GM15510 (cell line): ENCODE data around the gene TUBA8.

Experiments
- POLR2A ChIP-seq: IDR thresholded peaks from 3 replicates; pipeline ENCODE4 v1.6.1; 2011; ENCODE audit warnings: borderline replicate concordance; ENCODE audit not compliant: insufficient read length; ENCODE audit errors: extremely low read depth

TUBA8 gene

DNA sequence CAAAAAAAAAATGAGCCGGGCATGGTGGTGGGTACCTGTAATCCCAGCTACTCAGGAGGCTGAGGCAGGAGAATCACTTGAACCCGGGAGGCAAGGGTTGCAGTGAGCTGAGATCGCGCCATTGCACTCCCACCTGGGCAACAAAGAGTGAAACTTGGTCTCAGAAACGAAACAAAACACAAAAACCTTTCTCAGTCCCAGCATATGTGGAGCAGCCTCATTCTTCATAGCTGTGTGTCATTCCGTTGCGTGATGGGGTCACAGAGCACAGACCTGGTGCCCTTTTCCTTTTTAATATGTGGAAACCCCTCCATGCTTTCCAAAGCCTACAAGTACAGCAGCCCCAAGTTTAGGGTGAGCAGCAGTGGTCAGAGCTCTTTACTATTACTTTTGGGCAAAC lies 19.1 kb upstream of the TUBA8 start:
- TF ChIP-seq POLR2A, result no peak

DNA sequence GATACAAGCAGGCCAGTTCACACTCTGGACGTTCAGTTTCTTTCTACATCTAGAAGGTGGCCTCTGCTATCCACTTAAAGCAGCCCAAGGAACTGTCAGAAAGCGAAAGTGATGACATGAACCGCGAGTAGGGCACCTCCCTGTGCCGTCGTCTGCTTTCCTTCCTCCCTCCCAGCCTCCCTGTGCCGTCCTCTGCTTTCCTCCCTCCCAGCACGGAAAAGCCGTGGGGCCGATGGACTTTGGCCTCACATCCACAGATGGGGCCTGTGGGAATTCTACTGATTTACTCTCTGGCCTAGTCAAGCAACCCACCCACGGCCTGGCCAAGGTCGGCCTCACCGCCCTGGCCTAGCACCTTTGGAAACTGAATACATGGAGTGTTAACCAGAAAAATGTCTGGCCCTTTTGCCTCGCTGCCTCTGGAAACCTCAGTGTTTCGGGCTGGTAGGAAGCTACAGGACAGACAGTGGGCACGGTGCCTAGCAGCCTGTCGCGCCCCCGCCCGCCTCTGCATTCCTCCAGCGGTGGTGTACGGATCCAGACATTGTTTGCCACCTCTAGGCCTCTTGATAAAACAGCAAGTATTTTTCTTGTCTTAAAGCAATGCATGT lies 18.6 kb upstream of the TUBA8 start:
- no peak for TF ChIP-seq POLR2A

DNA sequence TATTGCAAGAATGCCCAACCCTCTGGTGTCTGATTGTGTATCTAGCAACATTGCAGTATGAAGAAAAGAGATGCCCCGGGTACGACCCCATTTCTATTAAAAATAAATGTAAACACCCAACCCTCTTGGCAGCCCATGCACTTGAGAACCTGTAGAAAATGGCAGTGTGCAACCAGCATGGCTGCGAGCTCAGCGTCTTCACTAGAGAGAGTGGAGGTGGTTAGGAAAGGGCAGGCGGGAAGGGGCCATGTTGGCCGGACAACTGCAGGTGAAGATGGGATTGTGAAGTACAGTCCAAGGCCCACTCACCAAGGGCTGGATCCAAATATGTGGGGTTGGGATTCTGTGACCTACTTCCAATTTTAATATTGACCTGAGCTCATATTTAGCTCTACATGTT lies 16.9 kb upstream of the TUBA8 start:
- TF ChIP-seq POLR2A, result no peak

DNA sequence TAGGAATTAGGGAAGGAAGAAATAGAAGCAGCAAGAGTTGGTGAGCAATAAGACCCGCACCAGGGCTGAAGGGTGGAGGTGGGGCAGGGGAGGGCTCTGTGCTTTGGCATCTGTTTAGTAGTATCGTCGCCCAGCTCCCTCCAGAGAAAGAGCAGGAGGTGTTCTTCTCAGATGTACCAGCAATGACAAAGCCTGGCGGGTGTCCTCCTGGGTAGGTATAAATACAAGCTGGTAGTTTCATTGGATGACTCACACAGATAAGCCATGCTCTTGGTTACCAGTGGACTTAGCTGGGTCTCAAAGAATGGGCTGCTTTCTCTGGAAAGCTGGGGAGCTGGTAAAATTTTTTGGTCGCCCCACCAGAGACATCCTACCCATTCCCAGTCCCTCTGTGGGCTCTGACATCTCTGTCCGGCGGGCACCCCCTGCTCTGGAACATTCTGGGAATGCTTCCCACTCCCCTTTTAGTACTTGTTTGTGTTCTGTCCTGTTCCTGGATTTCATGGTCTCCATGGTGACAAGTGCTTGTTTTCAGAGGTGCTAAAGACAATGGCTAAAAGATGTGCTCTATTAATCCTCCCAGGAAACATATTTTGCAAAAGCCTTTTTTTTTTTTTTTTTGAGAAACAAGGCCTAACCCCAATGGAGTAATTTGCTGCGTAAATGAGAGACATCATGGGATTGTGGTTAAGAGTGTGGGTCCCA lies 15.4 kb upstream of the TUBA8 start:
- TF ChIP-seq POLR2A, result no peak

DNA sequence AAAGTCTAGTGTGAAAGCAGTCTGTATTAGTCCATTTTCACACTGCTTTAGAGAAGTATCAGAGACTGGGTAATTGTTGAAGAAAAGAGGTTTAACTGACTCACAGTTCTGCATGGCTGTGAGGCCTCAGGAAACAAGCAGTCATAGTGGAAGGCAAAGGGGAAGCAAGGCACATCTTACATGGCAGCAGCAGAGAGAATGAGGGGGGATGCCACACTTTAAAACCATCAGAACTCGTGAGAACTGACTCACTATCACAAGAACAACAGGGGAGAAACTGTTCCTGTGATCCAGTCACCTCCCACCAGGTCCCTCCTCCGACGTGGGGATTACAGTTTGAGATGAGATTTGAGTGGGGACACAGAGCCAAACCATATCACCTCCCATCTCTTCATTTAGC lies 13.8 kb upstream of the TUBA8 start:
- TF ChIP-seq POLR2A, result no peak

DNA sequence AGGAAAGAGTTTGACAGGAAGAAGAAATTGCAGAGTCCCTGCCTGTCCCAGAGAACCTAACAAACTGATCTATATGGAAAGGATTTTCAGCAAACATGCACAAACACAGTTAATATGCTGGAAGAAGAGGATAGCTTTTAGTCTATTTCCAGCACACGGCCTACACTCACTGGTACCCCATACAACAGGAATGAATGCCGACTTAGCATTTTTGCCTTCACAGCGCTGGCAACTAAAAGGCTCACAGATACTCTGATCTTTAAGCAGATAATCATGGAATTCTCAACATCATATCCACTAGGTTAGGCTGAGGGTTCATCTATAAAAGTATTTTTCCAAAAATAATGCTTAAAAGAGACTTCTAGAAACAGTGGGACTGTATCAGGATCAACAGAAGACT lies 9.8 kb upstream of the TUBA8 start:
- TF ChIP-seq POLR2A, result no peak

DNA sequence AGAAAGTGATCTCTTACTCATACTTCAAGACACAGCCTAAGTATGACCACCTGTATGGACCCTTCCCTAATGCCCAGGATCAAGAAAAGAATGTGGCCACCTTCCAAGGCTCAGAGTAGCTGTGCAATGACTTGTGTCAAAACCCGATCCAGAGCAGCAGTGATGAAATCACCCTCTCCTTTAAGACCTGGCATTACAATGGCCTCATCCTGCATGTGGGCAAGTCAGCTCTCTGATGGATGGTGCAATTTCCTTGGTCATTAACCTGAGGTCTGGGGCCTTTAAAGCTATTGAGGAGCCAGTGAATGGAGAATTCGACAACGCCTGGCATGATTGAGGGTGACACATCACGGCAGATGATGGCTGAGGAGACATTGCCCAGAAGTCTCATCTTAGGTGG lies 9.1 kb upstream of the TUBA8 start:
- TF ChIP-seq POLR2A, result no peak

DNA sequence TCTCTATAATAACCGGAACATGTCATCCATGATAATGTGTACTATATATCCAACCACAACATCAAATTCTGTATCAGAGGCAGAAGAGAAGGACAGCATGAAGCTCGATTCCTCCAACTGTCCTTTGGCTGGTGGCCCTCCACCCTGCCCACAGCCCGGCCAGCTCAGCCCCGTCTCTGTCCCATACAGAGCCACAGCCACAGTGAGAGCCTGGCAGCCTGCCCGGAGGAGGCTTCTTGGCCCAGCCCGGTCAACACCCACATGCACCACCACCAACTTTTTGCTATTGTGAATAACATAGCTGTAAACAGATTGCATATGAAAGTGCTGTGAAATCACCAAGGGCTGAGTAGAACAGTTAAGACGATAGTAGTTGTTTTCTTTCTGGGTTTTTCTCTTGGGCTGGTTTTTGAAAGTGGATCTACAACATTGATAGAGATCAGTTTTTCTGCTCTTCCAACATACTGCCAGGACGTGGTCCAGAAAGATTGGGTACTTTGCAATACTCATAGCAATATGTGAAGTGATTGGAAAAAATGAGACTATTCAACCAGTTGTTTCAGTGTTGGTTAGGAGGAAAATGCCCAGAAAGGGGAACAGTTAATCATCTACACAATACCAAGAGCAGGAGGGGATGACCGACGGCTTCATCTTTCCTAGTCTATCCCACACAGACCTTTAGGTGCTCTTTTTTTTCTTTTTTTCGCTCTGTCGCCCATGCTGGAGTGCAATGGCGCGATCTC lies 6.9 kb upstream of the TUBA8 start:
- TF ChIP-seq POLR2A, result no peak

DNA sequence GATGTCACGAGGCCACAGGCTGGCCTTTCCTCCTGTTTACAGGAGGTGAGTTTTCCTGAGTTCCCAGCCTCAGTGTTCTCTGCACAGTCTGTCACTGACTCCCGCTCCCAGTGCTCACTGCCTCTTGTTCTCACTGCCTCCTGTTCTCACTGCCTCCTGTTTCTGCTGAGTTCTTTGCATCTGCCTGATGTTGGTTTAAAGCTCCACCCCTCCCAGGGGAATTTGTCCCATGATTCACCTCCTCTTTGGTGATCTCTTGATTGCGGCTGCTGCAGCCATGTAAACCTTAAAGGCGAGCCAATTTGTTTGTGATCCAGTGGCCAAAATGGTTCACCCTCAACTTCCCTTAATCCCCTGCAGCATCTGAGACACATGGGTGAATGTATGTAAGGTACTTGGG lies 6.0 kb upstream of the TUBA8 start:
- TF ChIP-seq POLR2A, result no peak

DNA sequence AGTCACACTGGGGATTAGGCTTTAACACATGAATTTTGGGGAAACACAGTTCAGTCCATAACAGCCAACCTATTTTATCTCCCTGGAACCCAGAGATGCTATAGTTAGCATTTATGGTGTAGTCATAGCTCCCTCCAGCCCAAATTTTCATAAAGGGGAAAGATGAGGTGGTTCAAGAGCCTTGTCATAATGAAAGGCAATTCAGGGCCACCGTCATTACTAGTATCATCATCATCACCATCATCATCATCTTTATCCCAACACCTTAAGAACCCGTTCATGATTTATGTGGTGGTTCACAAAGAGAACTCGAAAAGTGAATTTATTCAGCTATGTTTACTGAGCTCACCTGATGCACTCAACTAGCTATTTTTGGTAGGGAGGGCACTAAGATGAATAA lies 2.4 kb upstream of the TUBA8 start:
- no peak for TF ChIP-seq POLR2A

DNA sequence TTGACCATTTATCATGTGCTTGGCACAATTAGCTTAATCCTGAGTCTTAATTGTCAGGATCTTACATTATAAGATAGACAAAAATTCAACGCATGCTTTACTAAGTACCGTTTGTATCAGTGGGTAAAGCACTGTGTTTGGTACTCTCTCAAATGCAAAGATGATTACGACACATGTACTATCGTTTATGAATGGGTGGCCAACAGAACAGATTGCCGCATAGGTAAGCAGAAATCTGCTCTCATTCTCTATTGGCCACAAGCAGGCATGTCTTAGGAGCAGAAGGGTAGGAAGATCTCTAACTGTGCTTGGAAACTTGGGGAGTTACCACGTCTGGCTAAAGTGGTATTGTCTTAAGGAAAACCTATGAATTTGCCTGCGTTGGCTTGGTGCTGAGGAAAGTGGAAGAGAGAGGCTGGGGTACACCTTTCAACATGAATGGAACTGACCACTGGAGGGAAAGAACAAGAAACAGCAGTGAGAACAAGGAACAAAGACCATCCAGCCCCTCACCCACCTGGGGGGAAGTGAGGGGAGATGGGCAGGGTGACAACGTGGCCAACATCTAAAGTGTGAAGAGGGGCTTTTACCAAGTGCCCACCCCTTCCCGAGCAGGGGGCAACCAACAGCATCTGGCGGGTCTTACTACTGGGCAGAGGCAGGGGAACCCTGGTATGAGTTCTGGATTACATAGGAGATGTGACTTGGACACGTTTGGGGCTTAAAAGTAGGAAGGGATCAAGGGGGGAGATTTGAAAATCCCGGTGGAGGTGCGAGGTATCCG lies 1.0 kb upstream of the TUBA8 start:
- no peak for TF ChIP-seq POLR2A

DNA sequence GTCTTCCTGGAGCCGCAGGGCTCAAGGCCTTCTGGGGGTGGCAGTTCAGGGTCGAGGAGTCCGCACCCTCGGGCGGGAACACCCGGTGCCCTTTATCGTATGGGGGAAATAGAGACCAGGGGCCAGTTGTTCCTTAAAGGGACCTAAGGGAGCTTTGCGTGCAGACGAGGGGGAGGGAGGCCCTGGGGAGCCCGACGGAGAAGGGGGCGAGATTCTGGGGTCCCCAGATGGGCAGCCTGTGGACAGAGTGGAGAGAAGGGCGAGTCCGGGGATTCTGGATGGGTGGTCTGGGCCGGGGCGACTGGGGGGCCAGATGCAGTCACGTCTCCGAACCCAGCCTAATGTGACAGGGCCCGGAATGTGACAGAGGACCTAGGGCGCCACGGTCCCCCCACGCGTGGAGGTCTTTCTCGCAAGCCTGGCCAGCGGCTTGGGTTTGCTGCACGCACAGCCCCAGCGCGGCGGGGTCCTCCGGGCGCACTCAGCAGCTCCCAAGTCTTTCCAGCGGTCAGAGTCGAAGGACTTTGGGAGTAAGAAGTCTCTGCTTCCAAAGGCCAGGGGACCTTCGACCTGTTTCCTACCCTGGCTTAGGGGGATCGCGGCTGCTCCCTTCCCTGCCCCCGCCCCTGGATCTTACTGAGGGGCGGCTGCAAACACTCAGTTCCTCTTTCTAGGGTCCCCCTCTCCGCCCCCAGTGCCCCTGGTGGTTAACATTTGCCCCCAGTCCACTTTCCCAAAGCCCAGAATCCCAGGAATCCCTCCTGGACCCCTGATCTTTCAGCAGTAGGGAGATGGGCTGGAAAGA lies 547 bp downstream of the TUBA8 start:
- TF ChIP-seq POLR2A, result no peak

DNA sequence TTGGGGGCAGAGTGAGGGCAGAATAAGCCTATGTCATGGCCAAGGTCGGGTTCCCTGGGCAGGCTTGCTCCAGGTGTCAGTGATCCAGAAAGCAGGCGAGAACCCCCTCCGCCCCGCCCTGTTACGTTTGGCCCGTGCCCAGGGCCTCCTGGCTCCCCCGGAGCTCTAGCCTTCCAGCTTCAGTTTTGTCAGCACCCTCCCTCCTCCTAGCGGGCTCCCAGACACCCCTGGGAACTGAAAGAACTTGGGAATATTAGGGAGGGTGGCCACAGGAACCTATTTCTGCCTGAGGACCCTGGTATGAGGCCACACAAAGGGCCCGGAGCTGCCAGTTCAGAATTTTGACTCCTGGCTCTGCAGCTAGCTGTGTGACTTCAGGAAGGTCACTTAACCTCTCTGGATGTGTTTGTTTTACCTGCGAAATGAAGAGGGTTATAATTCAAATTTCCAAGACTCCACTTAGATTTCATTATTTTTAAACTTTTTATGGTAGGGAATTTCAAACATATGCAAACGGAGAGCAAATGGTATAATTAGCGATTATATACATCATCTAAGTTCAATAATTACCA lies 1.2 kb downstream of the TUBA8 start:
- TF ChIP-seq POLR2A, result no peak

DNA sequence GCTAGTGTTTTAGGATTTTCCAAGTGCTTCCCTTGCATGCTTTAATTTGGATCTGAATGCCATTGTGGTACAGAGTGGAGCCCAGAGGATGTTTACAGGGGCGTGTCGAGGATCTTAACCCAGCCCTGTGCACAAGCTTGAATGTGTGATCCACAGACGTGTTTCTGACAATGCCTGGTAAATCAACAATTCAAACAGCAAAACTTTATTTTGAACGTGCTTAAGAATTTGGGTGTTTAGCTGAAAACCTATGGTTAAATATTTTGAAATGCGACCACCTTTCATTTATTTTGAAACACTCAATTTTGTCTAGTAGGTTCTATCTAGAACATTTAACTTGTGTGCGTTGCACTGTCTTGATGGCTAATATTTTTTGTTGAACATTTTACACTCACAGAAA lies 1.8 kb downstream of the TUBA8 start:
- no peak for TF ChIP-seq POLR2A
